Measurements from ENCODE around the gene KCNH2. TPM values are rescaled to one million over a fixed set of nuclear protein-coding genes. Genes with fewer than 3 reads are reported as not detected.
A peak's percentile ranks its signal among the peaks of the same experiment; 100 is the strongest.

Gene KCNH2
- total and polyA plus RNA-seq, 2 of the 13 experiments (the other 11 are each of a cell fraction or from before 2014, with no cell fraction given), result 0.09 to 0.11 TPM

DNA sequence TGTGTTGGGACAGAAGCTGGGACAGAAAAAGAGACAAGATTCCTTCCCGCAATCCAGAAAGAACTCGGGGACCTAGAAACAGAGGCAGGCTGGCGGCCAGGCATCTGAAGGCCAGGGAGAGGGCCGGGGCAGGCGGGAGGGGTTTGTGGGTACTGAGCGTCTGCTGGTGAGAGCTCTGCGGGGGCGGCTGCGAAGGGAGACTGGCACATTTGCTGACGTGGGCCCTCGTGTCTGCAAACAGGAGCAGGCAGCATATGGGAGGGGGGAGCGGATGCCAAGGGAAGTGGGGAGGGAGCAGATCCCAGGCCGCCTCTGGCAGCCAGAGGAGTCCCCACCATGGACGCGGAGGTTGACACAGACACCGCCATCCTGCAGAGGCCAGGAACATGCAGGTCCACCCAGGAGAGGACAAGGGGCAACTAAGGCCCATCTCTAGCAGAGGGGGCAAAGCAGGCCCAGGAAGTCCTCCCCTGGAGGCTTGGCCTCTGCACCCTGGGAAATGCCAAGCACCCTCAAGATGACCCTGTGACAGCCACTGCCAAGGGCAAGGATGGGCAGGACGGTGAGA, 32.2 kb downstream of the KCNH2 start:
- Histone ChIP-seq H3K27ac (ENCODE audit: extremely low read length, insufficient read depth, low read length) (no peak overlapping the region), H3K4me1 (ENCODE audit: insufficient read depth, low read length) (no peaks in the 10 kb centered on the region), H3K4me2 (ENCODE audit: low read depth, low read length) (no peak overlapping the region), H3K9me3 (ENCODE audit: low read length) (no peaks in the 10 kb centered on the region), H3K9ac (ENCODE audit: insufficient read depth, low read depth, low read length) (no peak overlapping the region), H3K79me2 (ENCODE audit: insufficient read depth, low read length) (no peaks in the 10 kb centered on the region), H4K20me1 (ENCODE audit: insufficient read depth, low read length) (no peaks in the 10 kb centered on the region), H3K36me3 (replicated peaks in 1 of 2; ENCODE audit: control insufficient read depth in 1 of 2, insufficient read depth in 2 of 2, low read length in 2 of 2) (no peaks in the 10 kb centered on the region), H3K27me3 (ENCODE audit: control insufficient read depth in 1 of 2, insufficient read depth in 2 of 2, low read length in 2 of 2) (peaks cover 13 to 64% of the 10 kb centered on the region in 2 experiments), H2AFZ (ENCODE audit: low read length) (no peak overlapping the region), H3K4me3 (replicated peaks in 1 of 3; ENCODE audit: insufficient read depth in 1 of 3, low read depth in 2 of 3, low read length in 3 of 3) (no peak overlapping the region)
- no TSS peak for BruUV-seq (replicated peaks)
- FAIRE-seq (no peak), ATAC-seq (no peak; the same call in 2 of the 3 replicates), DNase-seq (ENCODE audit: low spot score) (no peak)
- CTCF ChIA-PET (ENCODE audit: low intra/inter-chr PET ratio, low total read pairs), result no interaction called here
- in situ Hi-C loops (cut with HindIII; ENCODE audit: extremely low pct_ligation_motif_present, low pct_unique_long_range_greater_than_20kb), result no loop called here
- intact Hi-C loops (cut with micrococcal nuclease; ENCODE audit: unreplicated experiment), result no loop called here
- TF ChIP-seq ZNF629 (CRISPR knock-in tag; conservative IDR thresholded peaks at IDR 0.05), result no peak
- TF ChIP-seq, protein P1, sequence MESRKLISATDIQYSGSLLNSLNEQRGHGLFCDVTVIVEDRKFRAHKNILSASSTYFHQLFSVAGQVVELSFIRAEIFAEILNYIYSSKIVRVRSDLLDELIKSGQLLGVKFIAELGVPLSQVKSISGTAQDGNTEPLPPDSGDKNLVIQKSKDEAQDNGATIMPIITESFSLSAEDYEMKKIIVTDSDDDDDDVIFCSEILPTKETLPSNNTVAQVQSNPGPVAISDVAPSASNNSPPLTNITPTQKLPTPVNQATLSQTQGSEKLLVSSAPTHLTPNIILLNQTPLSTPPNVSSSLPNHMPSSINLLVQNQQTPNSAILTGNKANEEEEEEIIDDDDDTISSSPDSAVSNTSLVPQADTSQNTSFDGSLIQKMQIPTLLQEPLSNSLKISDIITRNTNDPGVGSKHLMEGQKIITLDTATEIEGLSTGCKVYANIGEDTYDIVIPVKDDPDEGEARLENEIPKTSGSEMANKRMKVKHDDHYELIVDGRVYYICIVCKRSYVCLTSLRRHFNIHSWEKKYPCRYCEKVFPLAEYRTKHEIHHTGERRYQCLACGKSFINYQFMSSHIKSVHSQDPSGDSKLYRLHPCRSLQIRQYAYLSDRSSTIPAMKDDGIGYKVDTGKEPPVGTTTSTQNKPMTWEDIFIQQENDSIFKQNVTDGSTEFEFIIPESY (CRISPR knock-in tag; IDR thresholded peaks at IDR 0.05), result peak; percentile 80
- 72% methylated on average over 16 of the region's 17 CpGs for WGBS (ENCODE audit: low lambda C conversion rate)
- POLR2A ChIA-PET, result no interaction called here

DNA sequence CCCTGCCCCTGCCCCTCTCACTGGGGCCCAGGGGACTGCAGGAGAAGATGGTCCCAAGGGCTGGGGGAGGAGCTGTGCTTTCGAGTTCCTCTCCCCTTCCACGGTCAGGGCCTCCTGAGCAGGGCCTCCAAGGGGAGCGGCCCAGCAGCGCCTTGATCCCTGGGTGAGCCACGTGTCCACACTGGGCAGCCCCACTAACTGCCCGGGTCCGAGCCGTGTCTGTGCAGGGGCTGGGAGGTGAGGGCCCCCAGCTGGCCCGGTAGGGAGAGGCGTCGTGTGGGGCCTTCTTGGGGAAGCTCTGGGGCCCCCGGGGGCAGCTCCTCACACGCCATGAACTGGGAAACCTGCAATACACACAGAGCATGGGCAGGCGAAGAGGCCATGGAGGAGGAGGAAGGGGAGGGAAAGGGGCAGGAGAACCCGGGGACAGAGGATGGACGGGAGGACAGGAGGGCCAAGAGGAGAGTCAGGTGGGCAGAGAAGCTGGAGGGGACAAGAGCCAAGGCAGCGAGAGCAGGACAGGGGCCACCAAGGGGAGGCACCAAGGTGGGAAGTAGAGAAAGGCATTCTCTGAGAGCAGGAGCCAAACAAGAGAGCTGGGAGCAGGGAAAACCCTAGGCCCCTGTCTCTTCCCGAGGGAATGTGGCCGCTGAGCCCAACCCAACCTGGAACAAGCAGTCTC, 32.8 kb downstream of the KCNH2 start:
- Histone ChIP-seq H3K9me3 (ENCODE audit: low read length) (no peaks in the 10 kb centered on the region), H3K4me3 (replicated peaks in 1 of 3; ENCODE audit: insufficient read depth in 1 of 3, low read depth in 2 of 3, low read length in 3 of 3) (no peak overlapping the region), H3K36me3 (replicated peaks in 1 of 2; ENCODE audit: control insufficient read depth in 1 of 2, insufficient read depth in 2 of 2, low read length in 2 of 2) (no peaks in the 10 kb centered on the region), H3K4me2 (ENCODE audit: low read depth, low read length) (0 out of 2 replicates have a peak overlapping the region, but pooled peaks have one; percentile 7), H3K4me1 (ENCODE audit: insufficient read depth, low read length) (no peaks in the 10 kb centered on the region), H3K27me3 (ENCODE audit: control insufficient read depth in 1 of 2, insufficient read depth in 2 of 2, low read length in 2 of 2) (peaks cover 11 to 69% of the 10 kb centered on the region in 2 experiments), H2AFZ (ENCODE audit: low read length) (no peak overlapping the region), H3K9ac (ENCODE audit: insufficient read depth, low read depth, low read length) (no peak overlapping the region), H3K79me2 (ENCODE audit: insufficient read depth, low read length) (no peaks in the 10 kb centered on the region), H4K20me1 (ENCODE audit: insufficient read depth, low read length) (no peaks in the 10 kb centered on the region), H3K27ac (ENCODE audit: extremely low read length, insufficient read depth, low read length) (no peak overlapping the region)
- ChIA-PET POLR2A (no interaction called here), CTCF (ENCODE audit: low intra/inter-chr PET ratio, low total read pairs) (no interaction called here)
- FAIRE-seq (no peak), ATAC-seq (no peak), DNase-seq (ENCODE audit: low spot score) (no peak)
- in situ Hi-C loops (cut with HindIII; ENCODE audit: extremely low pct_ligation_motif_present, low pct_unique_long_range_greater_than_20kb) (no loop called here), intact Hi-C loops (cut with micrococcal nuclease; ENCODE audit: unreplicated experiment) (no loop called here)
- TF ChIP-seq HDAC6 (IDR thresholded peaks at IDR 0.05; ENCODE audit: low read depth, low read length), result no peak
- 21% methylated on average over 13 of the region's 19 CpGs for WGBS (ENCODE audit: low lambda C conversion rate)
- BruUV-seq (replicated peaks), result no TSS peak

Data from HepG2 (cell line).